22Rv1 (cell line): ENCODE measurements around the gene DRC1.

Experiments used
- CTCF ChIP-seq: fragments of 450-650 bp; IDR thresholded peaks from 2 replicates; pipeline ENCODE4 v1.5.1; 2017; ENCODE audit warnings: mild to moderate bottlenecking
- ZFX ChIP-seq: fragments of 450-650 bp; IDR thresholded peaks from 2 replicates; pipeline ENCODE4 v1.6.1; 2017; ENCODE audit warnings: antibody characterized with exemption, borderline replicate concordance

- TF ChIP-seq CTCF: no peak
- TF ChIP-seq ZFX: no peak
Observed at GRCh38 chr2:26457695-26458364, 56.1 kb downstream of the DRC1 start.
